ENCODE results near the gene MARCHF3. TPM values are rescaled to one million over a fixed set of nuclear protein-coding genes. Genes with fewer than 3 reads are reported as not detected.

The MARCHF3 gene
- total and polyA plus RNA-seq, 10 donors = 2.3 to 14.8 (median 10.9) TPM

- no peak for TF ChIP-seq CTCF (IDR thresholded peaks at IDR 0.05 in 8 of 11, conservative IDR thresholded peaks at IDR 0.05 in 3 of 11)
- peak in 1 of 3 donors; percentile 25 for TF ChIP-seq POLR2AphosphoS5 (IDR thresholded peaks at IDR 0.05)
- H3K27ac ChIP-seq = peak overlapping the region in 3 of 8 donors; percentile 45 to 87 (median 74)
- peaks cover 11 to 76% (median 53%) of the 10 kb centered on the region in 6 donors for H3K4me1 ChIP-seq
- no peak overlapping the region for H3K4me3 ChIP-seq
- DNase-seq = no peak
- no peaks in the 10 kb centered on the region for H3K9me3 ChIP-seq
- no peaks in the 10 kb centered on the region for H3K36me3 ChIP-seq
- no peaks in the 10 kb centered on the region for H3K27me3 ChIP-seq (replicated peaks in 1 of 7)
- WGBS, 5 donors = 30 to 63% (median 41%) methylated on average over 3 of the region's 3 CpGs
- intact Hi-C loops (cut with DNase I; ENCODE audit: low total_unique reads) = no loop called here
These were observed 181.2 kb downstream of the MARCHF3 start for GRCh38 chr5:126849101-126849678.

- Histone ChIP-seq H3K9me3 (no peaks in the 10 kb centered on the region), H3K27me3 (replicated peaks in 1 of 7) (no peaks in the 10 kb centered on the region), H3K4me1 (peaks cover 11 to 69% (median 53%) of the 10 kb centered on the region in 6 donors), H3K36me3 (no peaks in the 10 kb centered on the region), H3K4me3 (no peak overlapping the region), H3K27ac (peak overlapping the region in 6 of 8 donors; percentile 45 to 87 (median 64))
- DNase-seq = no peak
- intact Hi-C loops (cut with DNase I; ENCODE audit: low total_unique reads) = no loop called here
- no peak for TF ChIP-seq POLR2AphosphoS5 (IDR thresholded peaks at IDR 0.05)
- TF ChIP-seq CTCF (IDR thresholded peaks at IDR 0.05 in 8 of 11, conservative IDR thresholded peaks at IDR 0.05 in 3 of 11) = no peak
- no peak for TF ChIP-seq POLR2A (IDR thresholded peaks at IDR 0.05)
- 77 to 83% (median 79%) methylated on average over 8 of the region's 8 CpGs for WGBS, 5 donors
These were observed 182.1 kb downstream of the MARCHF3 start for GRCh38 chr5:126848253-126848652.

DNA sequence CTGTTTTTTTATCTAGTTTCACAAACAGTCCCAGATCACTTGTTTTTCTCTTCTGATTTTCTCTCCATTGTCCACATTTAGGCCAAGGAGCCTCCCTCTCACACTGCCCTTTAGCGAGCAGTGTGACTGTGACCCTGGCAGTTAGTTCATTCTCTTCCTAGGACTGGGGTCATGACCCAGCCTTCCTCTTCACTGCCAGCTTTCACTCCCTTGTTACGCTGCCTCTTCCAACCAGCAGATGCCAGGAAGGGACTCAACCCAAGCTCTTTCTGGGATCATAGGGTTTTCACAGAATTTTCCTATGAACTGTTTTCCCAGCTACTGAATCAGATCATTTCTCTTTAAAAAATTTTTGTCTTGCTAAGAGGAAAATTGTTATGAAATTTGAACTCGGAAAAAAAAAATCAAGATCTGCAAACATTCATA is 182.5 kb downstream of the MARCHF3 start:
- H3K27me3 ChIP-seq (replicated peaks in 1 of 7) = no peaks in the 10 kb centered on the region
- no peak overlapping the region for H3K4me3 ChIP-seq
- no peaks in the 10 kb centered on the region for H3K9me3 ChIP-seq
- DNase-seq = no peak
- TF ChIP-seq POLR2A (IDR thresholded peaks at IDR 0.05) (no peak), POLR2AphosphoS5 (IDR thresholded peaks at IDR 0.05) (peak in 1 of 3 donors; percentile 64)
- peaks cover 11 to 65% (median 51%) of the 10 kb centered on the region in 6 donors for H3K4me1 ChIP-seq
- peak overlapping the region in 7 of 8 donors; percentile 45 to 88 (median 53) for H3K27ac ChIP-seq
- H3K36me3 ChIP-seq = no peaks in the 10 kb centered on the region
- 41 to 71% (median 64%) methylated on average over 3 of the region's 3 CpGs for WGBS, 5 donors
- intact Hi-C loops (cut with DNase I; ENCODE audit: low total_unique reads) = no loop called here

DNA sequence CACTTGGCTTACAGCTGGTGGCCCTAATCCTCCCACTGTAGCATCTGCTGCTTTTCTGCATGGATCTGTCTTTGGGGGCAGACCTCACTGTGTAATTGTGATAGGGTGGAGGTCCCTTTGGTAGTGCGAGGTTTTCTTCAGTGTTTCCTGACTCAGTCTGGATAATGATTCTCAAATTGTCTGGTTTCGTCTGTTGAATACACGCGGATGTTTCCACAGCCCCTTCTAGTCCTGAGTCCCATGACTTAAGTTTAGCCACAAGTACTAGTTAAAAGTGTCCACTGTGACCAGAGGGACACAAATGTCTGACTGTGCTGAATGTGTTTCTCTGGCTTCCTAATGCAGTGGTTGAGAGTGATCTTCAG is 182.9 kb downstream of the MARCHF3 start:
- Histone ChIP-seq H3K36me3 (no peaks in the 10 kb centered on the region), H3K4me1 (peaks cover 11 to 61% (median 47%) of the 10 kb centered on the region in 6 donors), H3K9me3 (no peaks in the 10 kb centered on the region), H3K4me3 (no peak overlapping the region), H3K27ac (peak overlapping the region in 7 of 8 donors; percentile 44 to 88 (median 53)), H3K27me3 (replicated peaks in 1 of 7) (no peaks in the 10 kb centered on the region)
- TF ChIP-seq POLR2AphosphoS5 (IDR thresholded peaks at IDR 0.05) (no peak), CTCF (IDR thresholded peaks at IDR 0.05 in 8 of 11, conservative IDR thresholded peaks at IDR 0.05 in 3 of 11) (no peak), POLR2A (IDR thresholded peaks at IDR 0.05) (no peak)
- intact Hi-C loops (cut with DNase I; ENCODE audit: low total_unique reads) = no loop called here
- 80 to 92% (median 87%) methylated on average over 4 of the region's 4 CpGs for WGBS, 5 donors
- DNase-seq = no peak

All from spleen (tissue), 11 donors.